Activated naive CD4-positive, alpha-beta T cell treated with anti-CD3 and anti-CD28 coated beads, Interleukin-2, amount 50 U/mL, for 16 hours (primary cell): ENCODE measurements around the gene SCARF1.

Experiments used
- DNase-seq: peaks from one replicate; pipeline ENCODE4 v3.0.0-alpha.2; 2020

Gene SCARF1

GRCh38 chr17:1647802-1648171 lies 2.3 kb upstream of the SCARF1 start:
- no peak for DNase-seq

- DNase-seq = no peak
Measured at GRCh38 chr17:1646199-1646875, 805 bp upstream of the SCARF1 start.

GRCh38 chr17:1644493-1645206 lies 882 bp downstream of the SCARF1 start:
- no peak for DNase-seq

GRCh38 chr17:1643999-1644492 lies 1.5 kb downstream of the SCARF1 start:
- DNase-seq = no peak

GRCh38 chr17:1643293-1643998 lies 2.1 kb downstream of the SCARF1 start:
- DNase-seq = peak; percentile 60

- DNase-seq = no peak
Measured at GRCh38 chr17:1641065-1641403, 4.5 kb downstream of the SCARF1 start.

GRCh38 chr17:1640329-1641064 lies 5.0 kb downstream of the SCARF1 start:
- no peak for DNase-seq

- DNase-seq = no peak
Measured at GRCh38 chr17:1639549-1640180, 5.9 kb downstream of the SCARF1 start.

GRCh38 chr17:1638624-1639300 lies 6.8 kb downstream of the SCARF1 start:
- no peak for DNase-seq

- DNase-seq = no peak
Measured at GRCh38 chr17:1638171-1638590, 7.4 kb downstream of the SCARF1 start.

GRCh38 chr17:1636732-1637285 lies 8.7 kb downstream of the SCARF1 start:
- DNase-seq = no peak

- DNase-seq = no peak
Measured at GRCh38 chr17:1635675-1636465, 9.7 kb downstream of the SCARF1 start.

GRCh38 chr17:1634841-1635650 lies 10.5 kb downstream of the SCARF1 start:
- no peak for DNase-seq

- no peak for DNase-seq
Measured at GRCh38 chr17:1630662-1631061, 14.9 kb downstream of the SCARF1 start.

- peak; percentile 77 for DNase-seq
Measured at GRCh38 chr17:1629504-1630310, 15.8 kb downstream of the SCARF1 start.

- DNase-seq = peak; percentile 90
Measured at GRCh38 chr17:1628856-1629503, 16.6 kb downstream of the SCARF1 start.

- peak; percentile 80 for DNase-seq
Measured at GRCh38 chr17:1627982-1628855, 17.3 kb downstream of the SCARF1 start, which contains the start of gene SLC43A2. SLC43A2 (minus strand) TSS chr17:1628834; CDS start chr17:1627874, 960 bp downstream.
